ENCODE measurements around the gene WWOX. TPM values are rescaled to one million over a fixed set of nuclear protein-coding genes. Genes with fewer than 3 reads are reported as not detected.

WWOX gene
- total and polyA plus RNA-seq, 2 of the 4 experiments (the other 2 are of a cell fraction), result 2.7 to 5.4 TPM

DNA sequence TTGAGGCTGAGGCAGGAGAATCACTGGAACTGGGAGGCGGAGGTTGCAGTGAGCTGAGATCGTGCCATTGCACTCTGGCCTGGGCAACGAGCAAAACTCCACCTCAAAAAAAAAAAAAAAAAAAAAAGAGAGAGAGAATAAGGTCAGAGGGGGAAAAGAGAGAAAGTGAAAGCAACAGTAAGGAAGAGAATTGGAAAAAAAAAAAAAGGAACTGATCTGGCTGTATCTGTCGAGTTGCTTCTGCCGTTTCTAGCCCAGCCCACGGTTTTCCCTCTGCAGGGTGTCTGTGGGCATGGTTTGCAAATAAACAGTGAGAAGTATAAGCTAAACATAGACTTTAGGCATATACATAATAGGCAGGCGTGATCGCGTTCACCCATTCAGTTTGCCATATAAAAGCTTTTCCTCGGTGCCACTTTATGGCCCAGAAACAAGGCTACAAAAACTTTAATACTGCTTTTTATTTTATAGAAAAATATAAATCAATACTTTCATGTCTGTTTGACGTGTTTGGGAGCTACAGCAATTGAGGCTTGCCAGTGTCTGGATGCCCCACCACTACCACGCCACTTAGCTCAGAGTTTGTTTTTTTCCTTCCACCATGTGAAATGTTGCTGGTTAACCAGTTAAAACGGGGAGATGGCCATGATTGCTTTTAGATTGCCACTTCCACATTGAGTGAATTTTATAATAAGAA is 1064.4 kb downstream of the WWOX start:
- ChIA-PET CTCF (no interaction called here), POLR2A (ENCODE audit: unreplicated experiment) (no interaction called here)
- in situ Hi-C loops (cut with MboI; ENCODE audit: low sequenced_read_pairs) (no loop called here), intact Hi-C loops (cut with micrococcal nuclease) (no loop called here), dilution Hi-C loops (cut with HindIII; ENCODE audit: low sequenced_read_pairs, unreplicated experiment) (no loop called here)
- H3K9ac ChIP-seq (ENCODE audit: low read depth, low read length), result no peak overlapping the region
- H3K36me3 ChIP-seq (ENCODE audit: control insufficient read depth, insufficient read depth, low read length), result no peaks in the 10 kb centered on the region
- H2AK5ac ChIP-seq (ENCODE audit: low read depth, low read length), result no peak overlapping the region
- H4K91ac ChIP-seq (ENCODE audit: insufficient read depth, low read depth, low read length), result no peak overlapping the region
- no peak overlapping the region for H4K8ac ChIP-seq (ENCODE audit: low read depth in 2 of 2, low read length in 2 of 2)
- H2BK20ac ChIP-seq (ENCODE audit: low read depth, low read length), result no peak overlapping the region
- H2BK5ac ChIP-seq (ENCODE audit: low read depth, low read length, poor library complexity, severe bottlenecking), result no peak overlapping the region
- no peak overlapping the region for H3K56ac ChIP-seq (ENCODE audit: extremely low read depth, insufficient read depth, low read length)
- DNase-seq, result no peak
- no peak overlapping the region for H3K4ac ChIP-seq (ENCODE audit: low read depth, low read length)
- no peaks in the 10 kb centered on the region for H4K20me1 ChIP-seq (ENCODE audit: insufficient read depth, low read length)
- no peak overlapping the region for H4K5ac ChIP-seq (ENCODE audit: low read depth, low read length)
- H2AK9ac ChIP-seq (replicated peaks; ENCODE audit: low read depth, low read length, poor library complexity), result no peak overlapping the region
- H3K27me3 ChIP-seq (ENCODE audit: control insufficient read depth, insufficient read depth, low read length), result no peaks in the 10 kb centered on the region
- H3K4me1 ChIP-seq (ENCODE audit: control insufficient read depth, insufficient read depth, low read length), result no peaks in the 10 kb centered on the region
- H3K27ac ChIP-seq (ENCODE audit: insufficient read depth, low read length), result no peak overlapping the region
- no CpG with 5 or more reads among the region's 13 CpGs for WGBS, 2 experiments (ENCODE audit: extremely low coverage in 2 of 2, insufficient read length in 1 of 2)
- ATAC-seq (ENCODE audit: low read depth), result no peak
- H3K23ac ChIP-seq (ENCODE audit: low read depth, low read length), result no peak overlapping the region
- H3K4me2 ChIP-seq (ENCODE audit: low read depth, low read length), result no peak overlapping the region
- no peak overlapping the region for H2BK120ac ChIP-seq (ENCODE audit: low read depth, low read length)
- H3K18ac ChIP-seq (ENCODE audit: low read depth, low read length), result no peak overlapping the region
- H3K14ac ChIP-seq (replicated peaks; ENCODE audit: low read depth, low read length), result no peak overlapping the region
- H2BK15ac ChIP-seq (ENCODE audit: low read depth, low read length), result no peak overlapping the region
- H3K9me3 ChIP-seq (ENCODE audit: control insufficient read depth, insufficient read depth, low read length), result peaks cover 22% of the 10 kb centered on the region
- H2AFZ ChIP-seq (replicated peaks; ENCODE audit: low read length, poor library complexity), result no peak overlapping the region
- TF ChIP-seq FOS (IDR thresholded peaks at IDR 0.05; ENCODE audit: low read depth, low read length) (no peak), POLR2A (IDR thresholded peaks at IDR 0.05; ENCODE audit: low read depth, low read length) (no peak), CEBPB (IDR thresholded peaks at IDR 0.05; ENCODE audit: low read depth, low read length) (no peak), RFX5 (IDR thresholded peaks at IDR 0.05; ENCODE audit: low read depth, low read length) (no peak), SMC3 (IDR thresholded peaks at IDR 0.05; ENCODE audit: low read depth, low read length) (no peak), MXI1 (IDR thresholded peaks at IDR 0.05; ENCODE audit: borderline replicate concordance, low read depth, low read length) (no peak), RCOR1 (IDR thresholded peaks at IDR 0.05; ENCODE audit: insufficient replicate concordance, low read length) (no peak), MAZ (IDR thresholded peaks at IDR 0.05; ENCODE audit: borderline replicate concordance, low read depth, low read length) (no peak)
- TF ChIP-seq, protein P1, sequence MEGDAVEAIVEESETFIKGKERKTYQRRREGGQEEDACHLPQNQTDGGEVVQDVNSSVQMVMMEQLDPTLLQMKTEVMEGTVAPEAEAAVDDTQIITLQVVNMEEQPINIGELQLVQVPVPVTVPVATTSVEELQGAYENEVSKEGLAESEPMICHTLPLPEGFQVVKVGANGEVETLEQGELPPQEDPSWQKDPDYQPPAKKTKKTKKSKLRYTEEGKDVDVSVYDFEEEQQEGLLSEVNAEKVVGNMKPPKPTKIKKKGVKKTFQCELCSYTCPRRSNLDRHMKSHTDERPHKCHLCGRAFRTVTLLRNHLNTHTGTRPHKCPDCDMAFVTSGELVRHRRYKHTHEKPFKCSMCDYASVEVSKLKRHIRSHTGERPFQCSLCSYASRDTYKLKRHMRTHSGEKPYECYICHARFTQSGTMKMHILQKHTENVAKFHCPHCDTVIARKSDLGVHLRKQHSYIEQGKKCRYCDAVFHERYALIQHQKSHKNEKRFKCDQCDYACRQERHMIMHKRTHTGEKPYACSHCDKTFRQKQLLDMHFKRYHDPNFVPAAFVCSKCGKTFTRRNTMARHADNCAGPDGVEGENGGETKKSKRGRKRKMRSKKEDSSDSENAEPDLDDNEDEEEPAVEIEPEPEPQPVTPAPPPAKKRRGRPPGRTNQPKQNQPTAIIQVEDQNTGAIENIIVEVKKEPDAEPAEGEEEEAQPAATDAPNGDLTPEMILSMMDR (conservative IDR thresholded peaks at IDR 0.05; ENCODE audit: low read depth, low read length), result no peak
- no TSS peak for BruUV-seq (replicated peaks)
- no peaks in the 10 kb centered on the region for H3K9me1 ChIP-seq (ENCODE audit: insufficient read depth, low read length)
- H3K79me1 ChIP-seq (ENCODE audit: low read depth in 1 of 2, low read length in 2 of 2), result no peaks in the 10 kb centered on the region
- H3K4me3 ChIP-seq (ENCODE audit: insufficient read depth, low read depth, low read length), result no peak overlapping the region
